RCC 7860 (cell line): ENCODE results near the gene THOC2.
"Not testable (repeated sequence)": the region's sequence is repeated elsewhere in the genome, so short reads cannot be mapped to it uniquely, and the experiment has no call there.

Experiments used
- DNase-seq: peaks from one replicate; pipeline ENCODE4 v3.0.0-alpha.2; 2015; ENCODE audit warnings: low spot score
- FAIRE-seq: peaks from 2 replicates; lab custom pipeline; 2012; peaks lifted over from hg19 to GRCh38; lab: Jason Lieb, UNC

THOC2 gene

DNA sequence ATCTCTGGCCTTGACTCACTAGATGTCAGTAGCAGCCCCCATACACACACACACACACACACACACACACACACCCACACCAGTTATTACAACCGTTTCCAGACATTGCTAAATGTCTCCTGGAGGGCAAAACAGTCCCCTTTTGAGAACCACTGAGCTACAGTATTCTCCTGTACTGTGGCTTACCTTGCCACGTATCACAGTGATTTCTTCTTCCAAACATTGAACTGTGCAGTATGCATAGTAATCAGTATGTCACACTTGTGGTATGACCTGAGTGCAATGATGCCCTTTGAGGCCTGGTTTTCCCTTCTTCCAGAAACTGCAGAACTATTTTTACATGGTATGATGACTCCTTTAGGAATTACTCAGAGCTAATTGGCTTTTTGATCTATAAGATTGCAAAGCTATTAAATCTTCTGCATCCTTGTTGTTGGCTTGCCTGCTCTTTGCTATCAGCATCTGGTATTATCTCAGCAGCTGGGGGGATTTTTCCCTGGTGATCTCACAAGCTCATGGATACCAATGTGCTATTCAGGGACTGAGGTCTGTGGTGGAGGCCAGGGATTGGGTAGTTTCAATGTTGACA lies 3.6 kb upstream of the THOC2 start:
- FAIRE-seq, result peak; percentile 79
- peak; percentile 44 for DNase-seq

- not testable (repeated sequence) for DNase-seq, FAIRE-seq
These were observed 2.3 kb upstream of the THOC2 start for GRCh38 chrX:123735137-123735536.

- DNase-seq, FAIRE-seq: not testable (repeated sequence)
These were observed 1.2 kb upstream of the THOC2 start for GRCh38 chrX:123734079-123734478.

DNA sequence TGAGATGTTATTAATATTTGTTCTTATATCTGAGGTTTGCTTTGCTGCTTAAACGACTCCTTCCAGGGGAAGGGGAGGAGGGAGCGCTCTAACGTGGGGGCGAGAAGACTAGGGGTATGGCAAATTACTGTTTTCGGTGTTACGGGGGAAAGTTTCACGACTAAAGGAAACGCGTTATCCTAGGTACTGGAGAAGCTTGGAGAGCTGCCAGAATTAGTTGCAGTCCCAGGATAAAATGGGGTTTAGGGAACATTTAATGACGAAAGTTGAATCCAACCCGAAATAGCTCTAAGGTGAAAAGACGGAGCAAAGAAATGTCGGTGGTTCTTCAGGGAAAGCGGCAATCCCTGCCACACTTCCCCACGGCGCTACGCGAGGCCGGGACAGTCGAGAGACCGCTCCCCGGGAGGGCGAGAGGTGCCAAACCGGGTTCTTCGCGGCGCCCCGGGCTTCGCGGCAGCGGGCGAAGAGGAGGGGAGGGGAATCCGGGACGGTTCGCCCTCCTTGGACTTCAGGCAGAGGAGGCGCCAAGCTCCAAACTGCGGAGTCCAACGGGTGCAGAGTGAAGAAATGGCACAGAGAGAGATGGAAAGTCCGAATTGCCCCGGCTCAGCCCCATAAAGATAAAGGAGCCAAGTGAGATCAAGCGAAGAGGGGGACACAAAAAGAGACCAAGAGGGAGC lies 724 bp downstream of the THOC2 start:
- FAIRE-seq, result no peak

GRCh38 chrX:123731258-123731986 lies 1.4 kb downstream of the THOC2 start:
- peak; percentile 7 for DNase-seq

More for the DNA sequence above, 724 bp downstream of the THOC2 start:
- DNase-seq, result no peak

DNA sequence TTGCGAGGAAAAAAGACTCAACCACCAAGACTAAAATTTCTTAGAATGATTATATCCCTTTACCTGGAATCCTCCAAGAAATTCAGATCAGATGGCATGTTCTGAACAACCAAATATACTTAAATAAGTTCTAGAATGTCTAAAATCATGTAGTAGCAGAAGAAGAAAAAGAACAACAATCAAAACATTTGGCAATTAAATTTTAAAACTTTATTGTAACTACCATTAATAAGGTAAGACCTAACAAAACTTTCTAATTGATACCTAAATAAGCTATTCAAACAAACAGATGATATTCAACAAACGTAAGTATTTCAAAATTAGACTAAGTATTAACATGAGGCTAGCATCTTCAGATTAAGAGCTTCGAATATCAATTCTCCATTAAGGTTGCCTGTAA lies 4.3 kb downstream of the THOC2 start:
- FAIRE-seq (no peak), DNase-seq (no peak)

More at GRCh38 chrX:123731258-123731986, 1.4 kb downstream of the THOC2 start:
- FAIRE-seq, result no peak

DNA sequence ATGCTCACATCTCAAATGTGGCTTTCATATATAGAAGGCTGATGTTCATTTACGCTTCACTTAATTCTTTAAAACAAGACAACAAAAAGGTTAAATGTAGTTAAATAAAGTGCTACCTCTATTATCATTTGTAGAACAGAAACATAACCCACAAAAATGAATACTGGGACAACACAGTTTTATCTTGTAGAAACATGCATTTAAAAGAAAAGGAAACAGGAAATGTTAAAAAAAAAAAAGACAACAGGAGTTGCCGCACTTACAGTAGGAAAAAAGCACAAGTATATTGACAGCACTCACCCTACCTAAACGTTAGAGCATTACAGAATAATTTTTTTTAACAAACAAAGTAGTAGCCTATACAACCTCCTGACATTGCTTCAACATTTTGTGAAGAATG lies 4.8 kb downstream of the THOC2 start:
- no peak for FAIRE-seq
- DNase-seq, result no peak

- not testable (repeated sequence) for FAIRE-seq, DNase-seq
These were observed 10.7 kb downstream of the THOC2 start for GRCh38 chrX:123722193-123722592.

GRCh38 chrX:123720486-123720885 lies 12.4 kb downstream of the THOC2 start:
- FAIRE-seq (no peak), DNase-seq (no peak)

DNA sequence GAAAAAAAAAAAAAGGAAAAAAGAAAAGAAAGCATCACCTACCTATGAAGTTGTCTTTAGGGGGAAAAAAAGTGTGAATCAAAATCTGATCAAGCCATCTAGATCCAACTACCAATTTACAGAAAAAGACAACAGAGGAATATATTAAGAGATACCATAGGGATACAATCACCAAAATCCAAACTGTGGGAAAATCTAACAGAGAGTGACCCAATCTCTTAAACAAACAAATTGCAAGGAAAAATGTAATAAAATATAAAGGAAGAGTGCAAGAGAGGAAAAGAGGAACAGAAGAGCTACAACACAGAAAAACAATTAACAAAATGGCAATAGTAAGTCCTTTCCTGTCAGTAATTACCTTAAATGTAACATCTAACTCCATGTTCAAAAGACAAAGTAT lies 19.0 kb downstream of the THOC2 start:
- no peak for FAIRE-seq
- no peak for DNase-seq

DNA sequence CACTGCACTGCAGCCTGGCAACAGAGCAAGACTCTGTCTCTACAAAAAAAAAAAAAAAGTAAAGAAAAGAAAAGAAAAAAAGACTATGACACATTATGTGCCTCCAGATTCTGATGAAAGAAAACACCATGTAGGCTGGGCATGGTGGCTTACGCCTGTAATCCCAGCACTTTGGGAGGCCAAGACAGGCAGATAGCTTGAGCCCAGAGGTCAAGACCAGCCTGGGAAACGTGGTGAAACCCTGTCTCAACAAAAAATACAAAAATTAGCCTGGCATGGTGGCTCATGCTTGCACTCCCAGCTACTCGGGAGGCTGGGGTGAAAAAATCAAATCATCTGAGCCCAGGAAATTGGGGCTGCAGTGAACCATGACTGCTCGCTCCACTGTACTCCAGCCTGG lies 19.4 kb downstream of the THOC2 start:
- peak; percentile 79 for FAIRE-seq
- no peak for DNase-seq

DNA sequence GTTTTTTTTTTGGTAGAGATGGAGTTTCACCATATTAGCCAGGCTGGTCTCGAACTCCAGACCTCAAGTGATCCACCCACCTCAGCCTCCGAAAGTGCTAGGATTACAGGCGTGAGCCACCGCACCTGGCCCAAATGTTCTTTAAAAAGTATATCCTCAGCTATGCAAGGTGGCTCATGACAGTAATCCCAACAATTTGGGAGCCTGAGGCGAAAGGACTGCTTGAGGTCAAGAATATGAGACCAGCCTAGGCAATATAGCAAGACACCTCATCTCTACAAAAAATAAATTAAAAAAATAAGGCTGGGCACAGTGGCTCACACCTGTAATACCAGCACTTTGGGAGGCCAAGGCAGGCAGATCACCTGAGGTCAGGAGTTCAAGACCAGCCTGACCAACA lies 21.7 kb downstream of the THOC2 start:
- DNase-seq, FAIRE-seq: not testable (repeated sequence)

GRCh38 chrX:123704781-123705180 lies 28.1 kb downstream of the THOC2 start:
- FAIRE-seq (no peak), DNase-seq (no peak)

DNA sequence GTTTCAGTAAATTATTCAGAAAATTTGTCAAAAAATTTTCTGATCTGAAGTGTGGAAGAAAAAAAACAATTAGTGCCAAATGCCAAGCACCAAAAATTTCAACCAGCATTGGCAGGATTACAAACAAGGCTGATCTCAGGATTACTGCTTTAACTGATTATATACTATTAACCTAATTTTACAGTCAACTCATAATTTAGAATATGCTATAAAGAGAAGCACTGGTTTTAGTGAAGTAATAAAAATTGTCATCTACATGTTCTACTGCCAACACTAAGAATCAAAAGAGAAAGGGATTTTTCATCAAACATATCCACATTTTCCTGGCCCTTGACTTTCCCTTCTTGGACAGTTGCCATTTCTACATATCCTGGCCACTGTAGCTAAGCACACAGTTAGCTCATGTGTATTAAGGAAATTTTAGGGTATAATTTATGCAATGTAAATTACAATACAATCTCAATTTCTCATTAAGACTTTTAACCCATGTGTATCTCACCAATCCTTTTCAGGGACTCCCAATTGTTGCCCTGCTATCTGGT lies 33.8 kb downstream of the THOC2 start:
- FAIRE-seq, result no peak
- no peak for DNase-seq

DNA sequence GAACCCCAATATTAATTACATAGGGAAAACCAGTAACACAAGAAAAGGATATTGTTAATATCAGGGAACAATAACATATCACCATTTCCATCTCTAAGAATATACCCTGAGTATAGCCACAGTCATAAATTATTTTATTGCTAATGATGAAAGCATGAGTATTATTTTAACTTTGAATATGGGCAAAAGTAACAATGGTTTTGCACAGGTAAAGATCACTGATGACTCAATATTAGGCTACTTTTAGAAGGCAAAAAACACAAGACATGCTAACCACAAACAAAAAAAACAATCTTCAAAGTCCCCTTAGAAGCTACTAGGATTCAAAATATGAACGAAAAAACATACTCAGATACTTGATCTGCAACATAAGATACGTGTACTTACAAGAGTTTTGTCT lies 36.5 kb downstream of the THOC2 start:
- DNase-seq, result no peak
- no peak for FAIRE-seq

DNA sequence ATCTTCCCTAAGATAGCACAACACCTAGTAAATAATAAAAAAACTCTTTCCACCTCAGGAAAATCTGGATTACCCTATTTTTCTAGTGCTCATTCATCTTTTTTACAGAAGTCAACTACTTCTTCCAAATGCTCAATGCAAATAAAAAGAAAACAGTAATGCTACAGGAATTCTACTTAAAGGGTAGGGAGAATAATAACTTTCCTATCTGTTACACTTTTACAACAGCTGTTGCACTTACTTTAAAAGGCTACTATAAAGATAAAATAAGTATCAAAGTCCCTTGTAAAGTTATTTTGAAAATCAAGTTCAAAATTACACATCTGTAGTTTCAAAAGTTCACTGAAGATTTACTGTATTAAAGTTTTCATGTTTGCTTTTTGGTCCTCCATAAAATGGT lies 37.6 kb downstream of the THOC2 start:
- FAIRE-seq, result no peak
- DNase-seq, result no peak

GRCh38 chrX:123691776-123692175 lies 41.1 kb downstream of the THOC2 start:
- no peak for FAIRE-seq
- no peak for DNase-seq

DNA sequence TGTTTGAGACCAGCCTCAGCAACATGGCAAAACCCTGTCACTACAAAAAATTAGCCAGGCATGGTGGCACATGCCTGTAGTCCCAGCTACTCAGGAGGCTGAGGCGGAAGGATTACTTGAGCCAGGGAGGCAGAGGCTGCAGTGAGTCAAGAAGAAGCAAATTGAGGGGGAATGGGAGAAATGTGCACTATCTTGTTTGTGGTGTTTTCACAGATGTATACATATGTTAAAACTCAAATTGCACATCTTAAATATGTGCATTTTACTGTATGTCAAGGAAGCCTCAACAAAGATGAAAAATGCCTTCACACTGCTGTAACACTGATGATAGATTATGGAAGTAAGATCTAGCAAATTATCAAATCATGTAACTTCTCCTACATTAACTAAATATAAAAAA lies 44.3 kb downstream of the THOC2 start:
- DNase-seq, result no peak
- FAIRE-seq, result no peak

DNA sequence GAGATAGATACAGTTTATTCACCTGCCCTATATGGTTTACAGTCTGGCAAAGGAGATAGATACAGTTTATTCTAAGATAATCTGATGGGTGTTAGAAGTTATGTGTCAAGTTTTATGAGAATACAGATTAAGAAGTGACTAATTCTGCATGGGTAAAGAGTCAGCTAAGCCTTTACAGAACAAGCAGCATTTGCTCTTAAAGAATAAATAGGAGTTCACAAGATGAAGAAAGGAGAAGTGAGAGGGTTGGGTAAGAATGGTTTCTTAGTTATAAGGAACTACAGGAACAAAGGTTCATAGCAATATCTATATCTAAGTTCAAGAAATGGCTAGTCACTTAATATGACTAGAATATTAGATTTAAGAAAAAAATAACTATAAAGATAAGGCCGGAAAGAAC lies 47.6 kb downstream of the THOC2 start:
- DNase-seq, result no peak
- FAIRE-seq, result no peak

DNA sequence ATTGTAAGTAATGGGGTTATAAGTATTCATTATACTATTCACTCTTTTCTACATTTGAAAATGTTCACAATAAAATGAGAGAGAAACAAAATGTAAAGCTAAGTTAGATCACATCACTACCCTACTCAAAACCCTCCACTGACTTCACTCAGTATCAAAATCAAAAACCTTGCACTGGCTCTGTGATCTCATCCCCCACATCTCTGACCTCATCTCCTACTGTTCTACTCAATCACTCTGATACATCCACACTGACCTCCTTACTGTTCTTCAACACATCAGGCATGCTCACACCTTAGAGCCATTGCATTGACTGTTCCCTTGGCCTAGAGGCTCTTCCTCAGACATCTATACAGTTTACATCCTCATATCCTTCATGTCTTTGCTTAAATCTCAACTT lies 50.7 kb downstream of the THOC2 start:
- DNase-seq (no peak), FAIRE-seq (no peak)

DNA sequence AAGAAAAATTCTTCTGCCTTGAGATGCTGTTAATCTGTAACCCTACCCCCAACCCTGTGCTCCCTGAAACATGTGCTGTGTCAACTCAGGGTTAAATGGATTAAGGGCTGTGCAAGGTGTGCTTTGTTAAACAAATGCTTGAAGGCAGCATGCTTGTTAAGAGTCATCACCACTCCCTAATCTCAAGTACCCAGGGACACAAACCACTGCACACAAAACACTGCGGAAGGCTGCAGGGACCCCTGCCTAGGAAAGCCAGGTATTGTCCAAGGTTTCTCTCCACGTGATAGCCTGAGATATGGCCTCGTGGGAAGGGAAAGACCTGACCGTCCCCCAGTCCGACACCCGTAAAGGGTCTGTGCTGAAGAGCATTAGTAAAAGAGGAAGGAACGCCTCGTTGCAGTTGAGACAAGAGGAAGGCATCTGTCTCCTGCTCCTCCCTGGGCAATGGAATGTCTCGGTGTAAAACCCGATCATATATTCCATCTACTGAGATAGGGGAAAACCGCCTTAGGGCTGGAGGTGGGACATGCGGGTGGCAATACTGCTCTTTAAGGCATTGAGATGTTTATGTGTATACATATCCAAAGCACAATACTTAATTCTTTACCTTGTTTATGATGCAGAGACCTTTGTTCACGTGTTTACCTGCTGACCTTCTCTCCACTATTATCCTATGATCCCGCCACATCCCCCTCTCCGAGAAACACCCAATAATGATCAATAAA lies 53.0 kb downstream of the THOC2 start:
- not testable (repeated sequence) for DNase-seq, FAIRE-seq
